Subcutaneous adipose tissue (tissue), 4 donors: ENCODE measurements around the gene RALB. TPM values are rescaled to one million over a fixed set of nuclear protein-coding genes. Genes with fewer than 3 reads are reported as not detected.

ENCODE experiments used
- CTCF ChIP-seq: fragments of 450-650 bp; IDR thresholded peaks from one replicate; pipeline ENCODE4 v1.5.1; 2016; ENCODE audit warnings: low read depth, mild to moderate bottlenecking, control low read depth, antibody characterized with exemption, moderate library complexity
- total RNA-seq, 4 donors: library from RNA; depleted of rRNA; stranded (reverse); fragments of >200 nt; gene quantifications; one replicate each; pipeline ENCODE4 v1.1.0, GENCODE V29; 2016

The RALB gene
- total RNA-seq, 4 donors from 2014 or later: 54.2 to 84.0 (median 56.8) TPM

- TF ChIP-seq CTCF: no peak
These were observed 8.1 kb downstream of the RALB start for GRCh38 chr2:120260736-120261135.

- TF ChIP-seq CTCF: no peak
These were observed 8.8 kb downstream of the RALB start for GRCh38 chr2:120261387-120262006.

- no peak for TF ChIP-seq CTCF
These were observed 9.5 kb downstream of the RALB start for GRCh38 chr2:120262150-120262549.

- no peak for TF ChIP-seq CTCF
These were observed 10.2 kb downstream of the RALB start for GRCh38 chr2:120262761-120263428.

GRCh38 chr2:120265006-120265405 lies 12.4 kb downstream of the RALB start:
- TF ChIP-seq CTCF: no peak

GRCh38 chr2:120267348-120267747 lies 14.7 kb downstream of the RALB start:
- TF ChIP-seq CTCF: no peak

GRCh38 chr2:120269076-120269744 lies 16.6 kb downstream of the RALB start:
- no peak for TF ChIP-seq CTCF
